IPS-NIHi11 (cell line): ENCODE data around the gene MTARC2.
A peak's percentile ranks its signal among the peaks of the same experiment; 100 is the strongest.
"Not testable (repeated sequence)": the region's sequence is repeated elsewhere in the genome, so short reads cannot be mapped to it uniquely, and the experiment has no call there.

Experiments used
- DNase-seq: peaks from one replicate; pipeline ENCODE4 v3.0.0; 2012; ENCODE audit warnings: mixed read lengths, low spot score

Gene MTARC2

GRCh38 chr1:220748089-220748934, at the start of gene MTARC2:
TSS of gene MTARC2 (plus strand) at chr1:220748322. CDS start at chr1:220748532, 210 bp downstream.
- DNase-seq, result peak; percentile 86

GRCh38 chr1:220698607-220699016, 49.5 kb upstream of the MTARC2 start:
- no peak for DNase-seq

- DNase-seq, result no peak
Measured at GRCh38 chr1:220699044-220699443, 49.1 kb upstream of the MTARC2 start.

GRCh38 chr1:220700556-220701179, 47.5 kb upstream of the MTARC2 start:
- peak; percentile 52 for DNase-seq

- DNase-seq, result no peak
Measured at GRCh38 chr1:220701974-220702373, 46.1 kb upstream of the MTARC2 start.

- DNase-seq, result no peak
Measured at GRCh38 chr1:220702733-220703270, 45.3 kb upstream of the MTARC2 start.

- DNase-seq, result no peak
Measured at GRCh38 chr1:220703305-220703704, 44.8 kb upstream of the MTARC2 start.

- no peak for DNase-seq
Measured at GRCh38 chr1:220705782-220706181, 42.3 kb upstream of the MTARC2 start.

- DNase-seq, result no peak
Measured at GRCh38 chr1:220706480-220706879, 41.6 kb upstream of the MTARC2 start.

- no peak for DNase-seq
Measured at GRCh38 chr1:220707160-220707559, 41.0 kb upstream of the MTARC2 start.

GRCh38 chr1:220708244-220708643, 39.9 kb upstream of the MTARC2 start:
- DNase-seq, result no peak

GRCh38 chr1:220708936-220709801, 39.0 kb upstream of the MTARC2 start:
- DNase-seq, result no peak

- DNase-seq, result no peak
Measured at GRCh38 chr1:220710333-220710732, 37.8 kb upstream of the MTARC2 start.

GRCh38 chr1:220711056-220711809, 36.9 kb upstream of the MTARC2 start:
- no peak for DNase-seq

GRCh38 chr1:220715986-220716385, 32.1 kb upstream of the MTARC2 start:
- DNase-seq, result not testable (repeated sequence)

GRCh38 chr1:220717800-220718640, 30.1 kb upstream of the MTARC2 start:
- no peak for DNase-seq

GRCh38 chr1:220721266-220721665, 26.9 kb upstream of the MTARC2 start:
- not testable (repeated sequence) for DNase-seq

GRCh38 chr1:220726634-220727033, 21.5 kb upstream of the MTARC2 start:
- peak; percentile 33 for DNase-seq

- no peak for DNase-seq
Measured at GRCh38 chr1:220727519-220727918, 20.6 kb upstream of the MTARC2 start.

GRCh38 chr1:220730486-220730885, 17.6 kb upstream of the MTARC2 start:
- DNase-seq, result no peak
